Measurements from ENCODE around the gene KLC1.
"Not testable (repeated sequence)": the region's sequence is repeated elsewhere in the genome, so short reads cannot be mapped to it uniquely, and the experiment has no call there.

KLC1 gene

GRCh38 chr14:103625356-103626095, 3.5 kb upstream of the KLC1 start:
- no peak for DNase-seq (ENCODE audit: low read depth, low spot score)

DNA sequence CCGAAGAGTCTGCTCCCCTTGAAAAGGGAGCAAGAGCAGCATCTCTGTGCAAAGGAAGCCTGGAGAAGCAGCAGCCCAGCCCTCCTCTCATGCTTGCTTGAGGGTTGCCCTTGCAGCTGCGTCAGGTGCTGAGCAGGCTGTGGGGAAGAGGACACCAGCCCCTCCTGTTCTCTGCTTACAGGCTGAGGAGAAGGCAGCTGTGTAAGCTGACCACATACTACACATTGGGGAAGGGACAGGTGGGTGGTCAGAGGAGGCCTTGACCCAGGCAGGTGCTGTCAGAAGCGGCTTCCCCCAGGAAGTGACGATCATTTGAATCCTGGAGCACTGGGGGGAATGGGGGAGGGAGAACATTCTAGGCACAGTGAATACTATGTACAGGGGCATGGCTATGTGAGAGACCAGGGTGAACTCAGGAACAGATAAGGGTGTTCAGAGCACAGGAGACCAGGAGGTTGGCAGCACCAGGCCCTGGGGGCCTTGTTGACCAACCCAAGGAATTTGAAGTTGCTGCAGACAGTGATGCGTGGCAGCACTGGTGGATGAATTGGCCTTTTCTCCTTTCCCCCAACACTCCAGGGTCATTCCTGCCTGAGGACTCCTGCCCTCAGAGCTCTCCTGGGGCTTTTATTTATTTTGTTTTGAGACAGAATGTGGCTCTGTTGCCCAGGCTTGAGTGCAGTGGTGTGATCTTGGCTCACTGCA, 2.7 kb upstream of the KLC1 start:
- DNase-seq (ENCODE audit: low read depth, low spot score), result no peak

DNA sequence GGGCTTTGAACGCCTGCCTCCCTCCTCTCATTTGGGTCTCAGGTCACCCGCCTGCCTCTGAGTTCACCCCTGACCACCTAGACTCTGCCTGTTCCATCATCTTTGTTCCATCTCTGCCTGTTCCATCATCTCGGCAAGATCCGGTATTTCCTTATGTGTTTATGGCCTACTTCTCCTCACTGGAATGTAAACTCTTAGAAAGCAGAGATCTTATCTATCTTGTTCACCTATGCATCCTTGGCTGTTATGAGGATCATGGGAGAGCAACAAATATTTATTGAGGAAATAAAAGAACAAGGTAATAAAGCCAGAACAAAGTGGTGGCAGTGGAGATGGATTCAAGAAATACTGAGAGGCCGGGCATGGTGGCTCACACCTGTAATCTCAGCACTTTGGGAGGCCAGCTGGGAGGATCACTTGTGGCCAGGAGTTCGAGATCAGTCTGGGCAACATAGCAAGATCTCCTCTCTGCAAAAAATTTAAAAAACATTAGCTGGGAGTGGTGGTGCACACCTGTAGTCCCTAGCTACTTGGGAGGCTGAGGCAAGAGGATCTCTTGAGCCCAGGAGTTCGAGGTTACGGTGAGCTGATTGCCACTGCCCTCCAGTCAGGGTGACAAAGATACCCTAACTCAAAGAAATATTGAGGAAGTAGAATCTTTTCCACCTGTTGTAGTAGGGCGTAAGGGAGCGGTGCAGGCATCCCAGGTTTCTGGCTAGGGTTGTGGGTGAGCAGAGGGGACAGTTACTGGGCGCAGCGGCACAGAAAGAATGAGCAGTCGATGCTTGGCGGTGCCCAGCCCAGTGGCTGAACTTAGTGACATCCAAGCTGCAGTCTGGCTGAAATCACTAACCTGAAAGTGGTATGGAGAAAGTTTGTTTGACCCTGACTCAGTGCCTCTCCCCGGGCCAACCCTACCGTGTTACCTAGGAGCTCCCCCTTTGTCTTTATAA, 1.7 kb upstream of the KLC1 start:
- no peak for DNase-seq (ENCODE audit: low read depth, low spot score)

DNA sequence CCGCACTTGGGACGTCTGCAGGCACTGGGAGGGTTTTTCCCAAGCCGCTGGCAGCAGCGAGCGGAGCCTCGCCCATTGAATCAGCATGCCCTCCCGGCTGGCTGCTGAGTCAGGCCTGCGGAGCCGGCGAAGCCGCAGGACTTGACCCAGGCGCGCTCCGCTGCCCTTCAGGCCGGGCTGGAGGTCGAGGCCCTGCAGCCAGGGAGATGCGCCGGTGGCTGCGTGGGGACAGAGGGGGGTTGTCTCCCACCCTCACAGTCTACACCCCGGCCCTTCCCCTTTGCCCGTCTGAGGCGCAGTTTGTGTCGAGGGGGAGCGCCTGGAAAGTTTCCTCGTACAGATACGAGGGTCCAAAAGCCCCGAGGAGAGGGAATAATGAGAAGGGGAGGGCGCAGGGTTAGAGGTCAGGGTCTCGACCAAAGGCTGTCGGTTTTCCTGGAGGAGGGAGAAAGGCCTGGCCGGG, 759 bp upstream of the KLC1 start:
- no peak for DNase-seq (ENCODE audit: low read depth, low spot score)

DNA sequence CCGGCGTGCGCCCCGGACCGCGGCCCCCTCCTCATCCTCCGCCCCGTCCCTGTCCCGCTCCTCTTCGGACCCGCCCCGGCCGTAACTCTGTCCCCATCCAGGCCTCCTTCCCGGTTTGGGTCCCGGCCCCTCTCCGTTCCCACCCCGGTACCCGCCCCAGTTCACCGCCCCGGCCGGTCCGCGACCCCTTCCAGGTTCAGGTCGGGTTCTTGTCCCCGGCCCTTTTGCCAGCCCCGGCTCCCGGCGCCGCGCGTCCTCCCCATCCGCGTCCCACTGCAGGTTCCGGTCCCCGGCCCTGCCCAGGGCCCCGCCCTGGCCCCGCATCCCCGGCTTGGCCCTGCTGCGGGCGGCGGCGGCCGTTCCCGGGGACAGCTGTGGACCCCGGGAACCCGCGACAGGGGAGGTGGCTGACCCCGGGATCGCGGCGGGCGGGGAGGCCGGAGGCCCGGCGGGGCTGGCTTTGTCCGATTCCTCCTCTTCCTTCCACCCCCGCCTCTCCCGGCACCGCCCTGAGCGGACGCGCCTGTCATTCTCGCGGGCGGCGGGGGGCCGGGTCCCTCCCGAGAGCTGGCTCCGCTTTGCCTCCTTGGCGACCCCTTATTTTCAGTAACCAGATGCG, 601 bp downstream of the KLC1 start:
- DNase-seq (ENCODE audit: low read depth, low spot score), result no peak

GRCh38 chr14:103630364-103631108, 1.5 kb downstream of the KLC1 start:
- no peak for DNase-seq (ENCODE audit: low read depth, low spot score)

GRCh38 chr14:103633391-103633790, 4.4 kb downstream of the KLC1 start:
- DNase-seq (ENCODE audit: low read depth, low spot score), result no peak

DNA sequence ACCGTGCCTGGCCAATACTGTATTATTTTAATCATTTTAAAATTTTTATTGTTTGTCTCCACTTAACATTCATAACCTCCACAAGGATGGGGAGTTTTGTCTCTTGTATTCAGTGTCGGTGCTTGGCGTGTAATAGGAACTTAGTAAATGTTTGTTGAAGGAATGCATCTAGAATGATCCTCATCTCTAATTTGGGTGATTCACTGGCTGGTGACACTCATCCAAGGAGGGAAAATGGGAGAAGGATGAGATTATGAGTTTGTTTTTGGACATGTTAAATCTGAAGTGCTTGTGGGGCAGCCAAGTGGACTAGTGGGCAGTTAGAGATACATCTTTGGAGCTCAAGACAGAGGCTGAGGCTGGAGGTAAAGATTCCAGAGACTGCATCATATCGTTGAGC, 5.1 kb downstream of the KLC1 start:
- DNase-seq (ENCODE audit: low read depth, low spot score), result no peak

- DNase-seq (ENCODE audit: low read depth, low spot score), result no peak
These were observed 9.6 kb downstream of the KLC1 start for GRCh38 chr14:103638594-103638993.

GRCh38 chr14:103641161-103641560, 12.2 kb downstream of the KLC1 start:
- DNase-seq (ENCODE audit: low read depth, low spot score), result no peak

GRCh38 chr14:103646189-103646588, 17.2 kb downstream of the KLC1 start:
- no peak for DNase-seq (ENCODE audit: low read depth, low spot score)

DNA sequence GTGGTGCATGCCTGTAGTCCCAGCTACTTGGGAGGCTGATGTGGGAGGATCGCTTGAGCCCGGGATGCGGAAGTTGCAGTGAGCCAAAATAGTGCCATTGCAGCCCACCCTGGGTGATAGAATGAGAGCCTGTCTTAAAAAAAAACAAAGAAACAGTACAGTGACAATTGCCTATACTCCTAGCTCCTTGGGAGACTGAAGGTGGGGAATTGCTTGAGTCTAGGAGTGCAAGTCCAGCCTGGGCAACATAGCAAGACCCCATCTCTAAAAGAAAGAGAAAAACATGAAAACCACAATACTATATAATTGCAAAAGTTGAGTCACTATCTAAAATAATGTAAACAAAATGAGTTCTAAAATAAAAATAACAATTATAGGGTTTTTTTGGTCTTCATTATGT, 20.0 kb downstream of the KLC1 start:
- no peak for DNase-seq (ENCODE audit: low read depth, low spot score)

DNA sequence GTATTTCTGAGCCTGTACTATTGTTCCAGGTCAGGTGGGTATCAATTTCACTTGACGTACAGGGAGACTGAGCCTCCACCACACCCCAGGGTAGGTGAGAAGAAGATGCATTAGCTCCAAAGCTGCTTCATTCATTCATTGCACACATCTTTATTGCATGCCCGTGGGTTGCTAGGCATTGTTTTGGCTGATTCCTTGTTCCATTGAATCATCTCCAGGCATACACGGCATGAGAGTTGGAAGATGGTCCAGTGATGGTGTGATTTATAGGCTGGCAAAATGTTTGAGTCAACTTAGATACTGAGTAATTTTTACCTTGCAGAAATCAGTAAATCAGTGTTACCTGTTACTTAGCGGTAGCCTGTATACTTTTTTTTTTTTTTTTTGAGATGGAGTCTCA, 21.2 kb downstream of the KLC1 start:
- DNase-seq (ENCODE audit: low read depth, low spot score), result no peak

- no peak for DNase-seq (ENCODE audit: low read depth, low spot score)
These were observed 22.6 kb downstream of the KLC1 start for GRCh38 chr14:103651585-103651984.

GRCh38 chr14:103652806-103653205, 23.8 kb downstream of the KLC1 start:
- no peak for DNase-seq (ENCODE audit: low read depth, low spot score)

DNA sequence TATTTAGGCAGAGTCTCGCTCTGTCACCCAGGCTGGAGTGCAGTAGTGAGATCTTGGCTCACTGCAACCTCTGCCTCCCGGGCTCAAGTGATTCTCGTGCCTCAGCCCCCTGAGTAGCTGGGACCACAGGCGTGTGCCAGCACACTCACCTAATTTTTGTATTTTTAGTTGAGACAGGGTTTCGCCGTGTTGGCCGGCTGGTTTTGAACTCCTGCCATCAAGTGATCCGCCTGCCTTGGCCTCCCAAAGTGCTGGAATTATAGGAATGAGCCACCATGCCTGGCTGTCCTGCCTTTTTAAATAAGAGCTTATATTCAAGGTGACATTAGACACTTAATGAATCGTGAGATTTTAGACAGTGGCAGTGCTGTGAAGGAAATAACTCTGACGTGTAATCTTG, 24.3 kb downstream of the KLC1 start:
- DNase-seq (ENCODE audit: low read depth, low spot score), result not testable (repeated sequence)

DNA sequence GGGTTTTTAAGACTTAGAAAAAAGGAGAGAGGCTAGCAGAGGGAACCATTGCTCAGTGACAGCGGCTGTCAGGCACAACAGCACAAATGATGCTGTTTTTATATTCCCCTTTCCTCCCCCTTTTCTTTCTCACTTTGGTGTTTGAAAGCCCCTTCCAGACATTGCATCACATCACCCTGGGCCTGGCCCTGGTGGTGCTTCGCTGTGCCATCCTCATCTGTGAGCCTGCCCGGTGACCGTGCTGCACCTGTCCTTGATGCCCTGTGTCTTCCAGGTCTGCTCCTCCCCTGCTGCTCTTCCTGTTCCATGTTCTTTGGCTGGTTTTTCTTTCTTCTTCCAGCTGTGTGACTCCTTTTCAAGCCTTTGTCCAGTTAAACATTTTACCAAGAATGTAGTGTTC, 24.8 kb downstream of the KLC1 start:
- no peak for DNase-seq (ENCODE audit: low read depth, low spot score)

DNA sequence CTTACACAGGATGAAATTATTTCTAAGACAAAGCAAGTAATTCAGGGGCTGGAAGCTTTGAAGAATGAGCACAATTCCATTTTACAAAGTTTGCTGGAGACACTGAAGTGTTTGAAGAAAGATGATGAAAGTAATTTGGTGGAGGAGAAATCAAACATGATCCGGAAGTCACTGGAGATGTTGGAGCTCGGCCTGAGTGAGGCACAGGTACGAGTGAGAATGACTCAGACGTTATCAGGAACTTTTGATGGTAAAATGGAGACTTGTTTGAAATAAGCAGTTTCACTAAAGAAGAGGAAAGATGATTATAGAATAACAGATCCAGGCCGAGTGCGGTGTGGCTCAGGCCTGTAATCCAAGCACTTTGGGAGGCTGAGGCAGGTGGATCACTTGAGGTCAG, 25.6 kb downstream of the KLC1 start:
- no peak for DNase-seq (ENCODE audit: low read depth, low spot score)

- DNase-seq (ENCODE audit: low read depth, low spot score), result no peak
These were observed 27.2 kb downstream of the KLC1 start for GRCh38 chr14:103656031-103656755.

GRCh38 chr14:103656756-103657133, 27.7 kb downstream of the KLC1 start:
- DNase-seq (ENCODE audit: low read depth, low spot score), result no peak

All from iPS DF 19.7 (cell line).